Smooth muscle cell (in vitro differentiated cells): ENCODE data around the gene KIAA0319L. TPM values are rescaled to one million over a fixed set of nuclear protein-coding genes. Genes with fewer than 3 reads are reported as not detected.

ENCODE experiments used
- DNase-seq: peaks from one replicate; lab custom pipeline; 2025; ENCODE audit not compliant: unreplicated experiment; lab: John Stamatoyannopoulos, UW
- H2AFZ ChIP-seq: fragments of 200-600 bp; sonication (generic); 2 replicates; pipeline ENCODE4 v1.6.0; 2016; ENCODE audit warnings: antibody characterized with exemption, low read depth, mild to moderate bottlenecking
- H3F3A ChIP-seq: fragments of 200-600 bp; sonication (generic); 2 replicates; pipeline ENCODE4 v1.6.0; 2017; ENCODE audit warnings: antibody characterized with exemption, low read depth
- H3K27ac ChIP-seq: fragments of 200-600 bp; sonication (generic); 2 replicates; pipeline ENCODE4 v1.5.1; 2016; ENCODE audit warnings: low read depth, mild to moderate bottlenecking
- H3K27me3 ChIP-seq: fragments of 200-600 bp; sonication (generic); 2 replicates; pipeline ENCODE4 v1.6.1; 2016; ENCODE audit warnings: low read depth, mild to moderate bottlenecking
- H3K36me3 ChIP-seq: fragments of 200-600 bp; sonication (generic); 2 replicates; pipeline ENCODE4 v1.5.1; 2016; ENCODE audit warnings: low read depth
- H3K4me1 ChIP-seq: fragments of 200-600 bp; sonication (generic); 2 replicates; pipeline ENCODE4 v1.5.1; 2016; ENCODE audit warnings: low read depth
- H3K4me2 ChIP-seq: fragments of 200-600 bp; sonication (generic); 2 replicates; pipeline ENCODE4 v1.6.0; 2016; ENCODE audit warnings: mild to moderate bottlenecking
- H3K4me3 ChIP-seq: fragments of 200-600 bp; sonication (generic); 2 replicates; pipeline ENCODE4 v1.5.1; 2016; ENCODE audit warnings: mild to moderate bottlenecking
- H3K79me2 ChIP-seq: fragments of 200-600 bp; sonication (generic); 2 replicates; pipeline ENCODE4 v1.6.0; 2016; ENCODE audit warnings: low read depth, mild to moderate bottlenecking
- H3K9ac ChIP-seq: fragments of 200-600 bp; sonication (generic); 2 replicates; pipeline ENCODE4 v1.6.0; 2016; ENCODE audit warnings: low read depth
- H3K9me3 ChIP-seq: fragments of 200-600 bp; sonication (generic); replicated peaks from 2 replicates; pipeline ENCODE4 v1.5.1; 2016; ENCODE audit warnings: low read depth
- H4K20me1 ChIP-seq: fragments of 200-600 bp; sonication (generic); 2 replicates; pipeline ENCODE4 v1.6.0; 2016; ENCODE audit warnings: low read depth
- WGBS: methylation state at CpG from one replicate; pipeline ENCODE4 v1.1.7; 2016; ENCODE audit warnings: low lambda C conversion rate; 5-methylcytosine and 5-hydroxymethylcytosine counted together
- polyA plus RNA-seq: library from polyadenylated mRNA; unstranded; fragments of >200 nt; fragmentation: Nextera tagmentation; extraction: Ambion mirVana; gene quantifications from 2 replicates; pipeline ENCODE4 v1.2.1, GENCODE V29; 2016
- total RNA-seq: library from RNA; depleted of rRNA; stranded (reverse); fragments of >200 nt; gene quantifications from 2 replicates; pipeline ENCODE4 v1.2.3, GENCODE V29; 2014
- TF ChIP-seq, protein P1 (sequence below): fragments of 200-600 bp; sonication (generic); IDR thresholded peaks from 2 replicates; pipeline ENCODE4 v1.5.1; 2017; ENCODE audit warnings: borderline replicate concordance, mild to moderate bottlenecking, antibody characterized with exemption; ENCODE audit not compliant: insufficient read depth, poor library complexity, severe bottlenecking

KIAA0319L gene
- total and polyA plus RNA-seq, 2 experiments from 2014 or later, result 30.1 to 37.0 TPM

DNA sequence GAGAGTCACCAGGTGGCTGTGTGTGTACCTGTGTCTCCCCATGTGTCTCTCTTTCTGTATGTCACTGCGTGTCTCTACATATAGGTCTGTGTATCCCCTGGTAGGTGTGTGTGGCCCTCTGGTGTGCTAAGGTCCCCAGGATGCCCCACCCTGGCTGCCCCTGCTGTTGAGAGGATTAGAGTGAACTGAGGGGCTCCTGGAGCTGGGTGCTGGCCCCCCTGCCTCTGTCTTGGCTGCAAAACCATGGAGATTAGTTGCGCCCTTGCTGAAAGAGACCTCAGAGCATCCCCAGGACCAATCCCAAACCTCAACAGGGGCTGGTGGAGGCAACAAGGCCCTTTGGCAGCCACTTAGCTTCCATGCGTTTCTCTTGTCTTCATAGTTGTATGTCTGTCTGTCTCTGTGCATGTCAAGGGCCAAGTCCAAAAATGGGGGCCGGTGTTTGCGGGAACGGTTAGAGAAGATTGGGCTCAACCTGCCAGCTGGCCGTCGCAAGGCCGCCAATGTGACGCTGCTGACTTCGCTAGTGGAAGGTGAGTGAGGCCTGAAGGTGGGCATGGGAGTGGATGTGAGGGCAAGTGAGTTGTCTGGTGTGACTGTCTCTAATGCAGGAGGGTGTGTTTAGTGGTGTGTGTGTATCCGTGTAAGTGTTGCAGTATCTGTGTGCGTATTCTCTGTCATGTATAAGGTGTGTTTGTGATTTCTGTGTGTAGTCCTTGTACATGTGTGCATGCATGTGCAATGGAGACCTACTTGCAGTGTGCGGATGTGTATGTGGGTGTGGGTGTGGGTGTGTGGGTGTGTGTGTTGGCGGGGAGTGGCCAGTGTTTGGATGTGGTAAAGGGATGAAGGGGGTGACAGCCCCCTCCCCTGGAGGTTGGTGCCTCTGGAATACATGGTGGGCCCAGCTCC lies 32.6 kb upstream of the KIAA0319L start:
- H3K36me3 ChIP-seq, result no peaks in the 10 kb centered on the region
- no peak overlapping the region for H3K4me2 ChIP-seq
- H3K27me3 ChIP-seq, result no peaks in the 10 kb centered on the region
- DNase-seq, result no peak
- H3K4me1 ChIP-seq, result no peaks in the 10 kb centered on the region
- H3F3A ChIP-seq, result no peaks in the 10 kb centered on the region
- H3K9ac ChIP-seq, result no peak overlapping the region
- H2AFZ ChIP-seq, result no peak overlapping the region
- H3K79me2 ChIP-seq, result no peaks in the 10 kb centered on the region
- whole genome bisulfite sequencing, result 97% methylated on average over 15 of the region's 15 CpGs
- TF ChIP-seq, protein P1, sequence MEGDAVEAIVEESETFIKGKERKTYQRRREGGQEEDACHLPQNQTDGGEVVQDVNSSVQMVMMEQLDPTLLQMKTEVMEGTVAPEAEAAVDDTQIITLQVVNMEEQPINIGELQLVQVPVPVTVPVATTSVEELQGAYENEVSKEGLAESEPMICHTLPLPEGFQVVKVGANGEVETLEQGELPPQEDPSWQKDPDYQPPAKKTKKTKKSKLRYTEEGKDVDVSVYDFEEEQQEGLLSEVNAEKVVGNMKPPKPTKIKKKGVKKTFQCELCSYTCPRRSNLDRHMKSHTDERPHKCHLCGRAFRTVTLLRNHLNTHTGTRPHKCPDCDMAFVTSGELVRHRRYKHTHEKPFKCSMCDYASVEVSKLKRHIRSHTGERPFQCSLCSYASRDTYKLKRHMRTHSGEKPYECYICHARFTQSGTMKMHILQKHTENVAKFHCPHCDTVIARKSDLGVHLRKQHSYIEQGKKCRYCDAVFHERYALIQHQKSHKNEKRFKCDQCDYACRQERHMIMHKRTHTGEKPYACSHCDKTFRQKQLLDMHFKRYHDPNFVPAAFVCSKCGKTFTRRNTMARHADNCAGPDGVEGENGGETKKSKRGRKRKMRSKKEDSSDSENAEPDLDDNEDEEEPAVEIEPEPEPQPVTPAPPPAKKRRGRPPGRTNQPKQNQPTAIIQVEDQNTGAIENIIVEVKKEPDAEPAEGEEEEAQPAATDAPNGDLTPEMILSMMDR, result no peak
- no peak overlapping the region for H3K27ac ChIP-seq
- no peak overlapping the region for H3K4me3 ChIP-seq
- H3K9me3 ChIP-seq, result no peaks in the 10 kb centered on the region
- H4K20me1 ChIP-seq, result no peaks in the 10 kb centered on the region

DNA sequence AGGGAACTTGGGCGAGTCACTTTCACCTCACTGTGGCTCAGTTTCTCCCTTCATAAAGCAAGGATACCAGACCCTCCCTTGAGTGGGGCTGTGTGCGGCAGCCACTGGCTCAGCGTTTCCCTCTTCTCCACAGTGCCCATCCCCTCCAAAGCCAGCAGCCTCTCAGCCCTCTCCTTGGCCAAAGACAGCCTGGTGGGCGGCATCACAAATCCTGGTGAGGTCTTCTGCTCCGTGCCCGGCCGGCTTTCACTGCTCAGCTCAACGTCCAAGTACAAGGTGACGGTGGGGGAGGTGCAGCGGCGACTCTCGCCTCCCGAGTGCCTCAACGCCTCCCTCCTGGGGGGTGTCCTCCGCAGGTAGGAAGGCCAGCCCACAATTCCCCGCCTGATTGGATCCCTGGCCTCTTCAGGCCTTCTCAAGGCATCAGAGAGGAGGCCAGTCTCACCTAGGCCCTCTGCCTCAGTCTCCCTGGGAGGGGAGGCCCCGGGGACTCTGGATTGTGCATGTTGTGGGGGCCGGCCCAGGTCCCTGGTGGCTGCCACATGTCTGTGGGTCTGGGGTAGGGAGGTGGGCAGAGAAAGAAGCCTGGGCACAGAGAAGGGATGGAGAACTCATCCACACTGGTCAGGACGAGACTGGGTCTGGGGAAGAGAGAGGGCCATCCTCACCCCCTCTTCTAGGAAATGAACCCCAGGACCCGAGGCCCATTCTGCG lies 31.2 kb upstream of the KIAA0319L start:
- H3K9me3 ChIP-seq, result no peaks in the 10 kb centered on the region
- H3K4me1 ChIP-seq, result no peaks in the 10 kb centered on the region
- DNase-seq, result no peak
- no peaks in the 10 kb centered on the region for H3K27me3 ChIP-seq
- no peak overlapping the region for H3K9ac ChIP-seq
- 83% methylated on average over 21 of the region's 21 CpGs for WGBS
- H3K36me3 ChIP-seq, result no peaks in the 10 kb centered on the region
- no peak overlapping the region for H3K27ac ChIP-seq
- H4K20me1 ChIP-seq, result no peaks in the 10 kb centered on the region
- TF ChIP-seq, protein P1, result no peak
- H3F3A ChIP-seq, result no peaks in the 10 kb centered on the region
- no peak overlapping the region for H3K4me2 ChIP-seq
- H2AFZ ChIP-seq, result no peak overlapping the region
- no peaks in the 10 kb centered on the region for H3K79me2 ChIP-seq
- no peak overlapping the region for H3K4me3 ChIP-seq

DNA sequence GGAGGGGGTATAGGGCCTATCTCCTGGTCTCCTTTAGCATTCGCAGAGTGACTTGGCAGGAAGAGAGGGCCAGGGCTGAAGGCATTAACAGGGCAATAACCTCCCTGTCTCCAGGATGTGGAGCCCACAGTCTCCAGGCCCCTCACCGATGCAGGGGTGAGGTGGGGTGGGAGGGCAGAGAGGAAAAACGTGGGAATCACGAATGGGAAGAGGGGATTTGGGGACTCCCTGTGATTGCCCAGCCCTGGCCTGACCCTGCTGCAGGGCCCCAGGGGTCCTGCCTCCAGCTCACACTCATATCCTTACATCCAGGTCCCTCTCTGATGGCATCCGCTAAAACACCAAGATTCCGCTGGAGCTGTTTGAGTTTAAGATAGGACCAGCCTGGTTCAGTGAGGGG lies 30.5 kb upstream of the KIAA0319L start:
- Histone ChIP-seq H3K79me2 (no peaks in the 10 kb centered on the region), H3K36me3 (no peaks in the 10 kb centered on the region), H3K4me3 (no peak overlapping the region), H3K27ac (no peak overlapping the region), H3K4me1 (no peaks in the 10 kb centered on the region), H3K4me2 (no peak overlapping the region), H3K9me3 (no peaks in the 10 kb centered on the region), H3F3A (no peaks in the 10 kb centered on the region), H3K9ac (no peak overlapping the region), H3K27me3 (no peaks in the 10 kb centered on the region), H4K20me1 (no peaks in the 10 kb centered on the region), H2AFZ (no peak overlapping the region)
- TF ChIP-seq, protein P1, result no peak
- WGBS, result 83% methylated on average over 6 of the region's 6 CpGs
- DNase-seq, result no peak
